GM23338 (cell line): ENCODE results near the gene BCAP29. TPM values are rescaled to one million over a fixed set of nuclear protein-coding genes. Genes with fewer than 3 reads are reported as not detected.

Source experiments
- ATAC-seq: fragments of 200-7000 bp; cut with Tn5 transposase; 3 replicates; pipeline ENCODE4 v1.9.1; 2020
- DNase-seq: peaks from one replicate; pipeline ENCODE4 v3.0.0-alpha.2; 2015; ENCODE audit warnings: low spot score
- H2AFZ ChIP-seq: fragments of 200-600 bp; sonication (generic); 2 replicates; pipeline ENCODE4 v1.8.0; 2016; ENCODE audit warnings: antibody characterized with exemption, mild to moderate bottlenecking, moderate library complexity
- H3F3A ChIP-seq: fragments of 200-600 bp; sonication (generic); replicated peaks from 2 replicates; pipeline ENCODE4 v1.8.0; 2017; ENCODE audit warnings: antibody characterized with exemption, mixed run types, low read depth
- H3K27ac ChIP-seq: fragments of 200-600 bp; sonication (generic); 2 replicates; pipeline ENCODE4 v1.6.1; 2016; ENCODE audit warnings: low read depth
- H3K27me3 ChIP-seq: fragments of 200-600 bp; sonication (generic); 2 replicates; pipeline ENCODE4 v1.8.0; 2016; ENCODE audit warnings: mild to moderate bottlenecking, mixed run types, moderate library complexity; ENCODE audit not compliant: insufficient read depth
- H3K36me3 ChIP-seq: fragments of 200-600 bp; sonication (generic); 2 replicates; pipeline ENCODE4 v1.8.0; 2016; ENCODE audit warnings: mild to moderate bottlenecking; ENCODE audit not compliant: insufficient read depth
- H3K4me1 ChIP-seq: fragments of 200-600 bp; sonication (generic); 2 replicates; pipeline ENCODE4 v1.8.0; 2016; ENCODE audit warnings: mild to moderate bottlenecking, moderate library complexity; ENCODE audit not compliant: insufficient read depth
- H3K4me2 ChIP-seq: fragments of 200-600 bp; sonication (generic); 2 replicates; pipeline ENCODE4 v1.7.1; 2017; ENCODE audit warnings: mixed run types
- H3K4me3 ChIP-seq: fragments of 200-600 bp; sonication (generic); 2 replicates; pipeline ENCODE4 v1.6.1; 2016; ENCODE audit warnings: mixed run types
- H3K79me2 ChIP-seq: fragments of 200-600 bp; sonication (generic); replicated peaks from 2 replicates; pipeline ENCODE4 v1.8.0; 2017; ENCODE audit warnings: mild to moderate bottlenecking; ENCODE audit not compliant: insufficient read depth
- H3K9me2 ChIP-seq: fragments of 200-600 bp; sonication (generic); 2 replicates; pipeline ENCODE4 v1.8.0; 2017; ENCODE audit not compliant: insufficient read depth
- H4K20me1 ChIP-seq: fragments of 200-600 bp; sonication (generic); replicated peaks from 2 replicates; pipeline ENCODE4 v1.8.0; 2017; ENCODE audit warnings: mild to moderate bottlenecking; ENCODE audit not compliant: insufficient read depth
- H3K27ac Mint-ChIP-seq: 2 replicates; pipeline ENCODE4 v1.8.0; 2020; ENCODE audit warnings: inconsistent platforms, mild to moderate bottlenecking, moderate library complexity, mixed read lengths
- H3K27me3 Mint-ChIP-seq: 3 replicates; pipeline ENCODE4 v1.8.0; 2022; ENCODE audit warnings: low read depth, mild to moderate bottlenecking, moderate library complexity, mixed read lengths, inconsistent platforms; ENCODE audit not compliant: insufficient read depth, poor library complexity
- H3K36me3 Mint-ChIP-seq: 3 replicates; pipeline ENCODE4 v1.8.0; 2021; ENCODE audit warnings: low read depth, mild to moderate bottlenecking, inconsistent platforms, moderate library complexity, mixed read lengths
- H3K4me1 Mint-ChIP-seq: 3 replicates; pipeline ENCODE4 v1.8.0; 2020; ENCODE audit warnings: mild to moderate bottlenecking, inconsistent platforms, mixed read lengths
- H3K4me3 Mint-ChIP-seq: 3 replicates; pipeline ENCODE4 v1.8.0; 2021; ENCODE audit warnings: moderate library complexity, mild to moderate bottlenecking, inconsistent platforms, mixed read lengths
- H3K9me3 Mint-ChIP-seq: 3 replicates; pipeline ENCODE4 v1.8.0; 2020; ENCODE audit warnings: moderate library complexity, mild to moderate bottlenecking, inconsistent platforms, mixed read lengths
- CREB1 ChIP-seq: fragments of 250-450 bp; sonication (Bioruptor Pico); IDR thresholded peaks from 2 replicates; pipeline ENCODE4 v1.5.0; 2020; ENCODE audit warnings: low read depth, mild to moderate bottlenecking, moderate library complexity
- EZH2 ChIP-seq: fragments of 200-600 bp; sonication (generic); IDR thresholded peaks from one replicate; pipeline ENCODE4 v1.8.0; 2017; ENCODE audit warnings: antibody characterized with exemption, mild to moderate bottlenecking, low read depth; ENCODE audit not compliant: unreplicated experiment
- EZH2phosphoT487 ChIP-seq: fragments of 200-600 bp; sonication (generic); IDR thresholded peaks from one replicate; pipeline ENCODE4 v1.8.1; 2018; ENCODE audit warnings: antibody characterized with exemption; ENCODE audit not compliant: unreplicated experiment
- JUNB ChIP-seq: IDR thresholded peaks from one replicate; pipeline ENCODE4 v1.6.1; 2016; ENCODE audit warnings: antibody characterized with exemption; ENCODE audit not compliant: unreplicated experiment
- NANOG ChIP-seq: IDR thresholded peaks from 2 replicates; pipeline ENCODE4 v1.6.1; 2016; ENCODE audit warnings: antibody characterized with exemption, borderline replicate concordance
- POLR2AphosphoS5 ChIP-seq: IDR thresholded peaks from 2 replicates; pipeline ENCODE4 v1.6.1; 2016; ENCODE audit warnings: antibody characterized with exemption, low read depth
- STAT1 ChIP-seq: IDR thresholded peaks from one replicate; pipeline ENCODE4 v1.6.1; 2016; ENCODE audit warnings: antibody characterized with exemption; ENCODE audit not compliant: unreplicated experiment
- ZNF114 ChIP-seq: fragments of 250-450 bp; sonication (Bioruptor Pico); IDR thresholded peaks from 2 replicates; pipeline ENCODE4 v1.5.0; 2020; ENCODE audit warnings: mild to moderate bottlenecking, moderate library complexity
- ZNF331 ChIP-seq: fragments of 250-450 bp; sonication (Bioruptor Pico); IDR thresholded peaks from 2 replicates; pipeline ENCODE4 v1.5.0; 2020; ENCODE audit warnings: low read depth, mild to moderate bottlenecking, moderate library complexity
- polyA plus RNA-seq: library from polyadenylated mRNA; unstranded; fragments of >200 nt; fragmentation: Nextera tagmentation; extraction: Ambion mirVana; gene quantifications from 2 replicates; pipeline ENCODE4 v1.2.1, GENCODE V29; 2016
- total RNA-seq: library from RNA; depleted of rRNA; stranded (reverse); fragments of >200 nt; shearing (Covaris generic); gene quantifications from 2 replicates; pipeline ENCODE4 v1.2.3, GENCODE V29; 2014
- TF ChIP-seq, protein P1 (sequence below): fragments of 250-450 bp; sonication (Bioruptor Pico); IDR thresholded peaks from 2 replicates; pipeline ENCODE4 v1.5.0; 2020; ENCODE audit warnings: mild to moderate bottlenecking, moderate library complexity
- TF ChIP-seq, protein P2 (sequence below), 2 experiments: fragments of 200-600 bp in 1 of 2; sonication (generic) in 1 of 2; conservative IDR thresholded peaks; 2 replicates each; pipeline versions ENCODE4 v1.5.1 to v1.6.1; 2016 to 2017; ENCODE audit warnings: antibody characterized with exemption in 2 of 2, low read depth in 2 of 2, mild to moderate bottlenecking in 2 of 2, moderate library complexity in 1 of 2
- TF ChIP-seq, protein P3 (sequence below): IDR thresholded peaks from one replicate; pipeline ENCODE4 v1.6.1; 2018; ENCODE audit warnings: antibody characterized with exemption; ENCODE audit not compliant: unreplicated experiment
- TF ChIP-seq, protein P4 (sequence below): IDR thresholded peaks from 2 replicates; pipeline ENCODE4 v1.6.1; 2016; ENCODE audit warnings: antibody characterized with exemption

BCAP29 gene
- total and polyA plus RNA-seq, 2 experiments from 2014 or later: 18.4 to 24.0 TPM

DNA sequence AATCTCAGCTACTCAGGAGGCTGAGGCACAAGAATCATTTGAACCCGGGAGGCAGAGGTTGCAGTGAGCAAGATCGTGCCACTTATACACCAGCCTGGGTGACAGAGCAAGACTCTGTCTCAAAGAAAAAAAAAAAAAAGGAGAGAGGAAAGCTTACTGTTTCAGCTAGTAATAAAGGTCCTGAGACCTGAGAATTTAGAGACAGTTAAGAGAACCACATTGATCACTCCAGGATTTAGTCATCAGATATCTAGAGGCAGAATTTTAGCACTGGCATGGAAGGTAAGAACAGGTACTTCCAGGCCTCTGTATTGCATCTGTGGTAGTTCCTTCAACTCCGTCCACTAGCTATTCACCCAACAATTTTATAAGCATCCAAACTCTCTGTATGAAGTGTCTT lies 24.2 kb upstream of the BCAP29 start:
- Histone ChIP-seq H3F3A (no peaks in the 10 kb centered on the region), H3K79me2 (peaks cover 47% of the 10 kb centered on the region), H4K20me1 (peaks cover 12% of the 10 kb centered on the region; the same call in 1 of the 2 replicates), H3K4me3 (no peak overlapping the region), H3K27ac (no peak overlapping the region), H3K4me2 (no peak overlapping the region), H3K9me2 (no peaks in the 10 kb centered on the region), H3K4me1 (no peaks in the 10 kb centered on the region), H3K36me3 (peaks cover 14% of the 10 kb centered on the region), H2AFZ (no peak overlapping the region), H3K27me3 (no peaks in the 10 kb centered on the region)
- Mint-ChIP-seq H3K9me3 (no peaks in the 10 kb centered on the region), H3K27me3 (no peaks in the 10 kb centered on the region), H3K4me1 (no peaks in the 10 kb centered on the region), H3K27ac (no peak overlapping the region), H3K4me3 (no peak overlapping the region), H3K36me3 (peaks cover 15% of the 10 kb centered on the region; the same call in 2 of the 3 replicates)
- no peak for TF ChIP-seq EZH2
- TF ChIP-seq, protein P1, sequence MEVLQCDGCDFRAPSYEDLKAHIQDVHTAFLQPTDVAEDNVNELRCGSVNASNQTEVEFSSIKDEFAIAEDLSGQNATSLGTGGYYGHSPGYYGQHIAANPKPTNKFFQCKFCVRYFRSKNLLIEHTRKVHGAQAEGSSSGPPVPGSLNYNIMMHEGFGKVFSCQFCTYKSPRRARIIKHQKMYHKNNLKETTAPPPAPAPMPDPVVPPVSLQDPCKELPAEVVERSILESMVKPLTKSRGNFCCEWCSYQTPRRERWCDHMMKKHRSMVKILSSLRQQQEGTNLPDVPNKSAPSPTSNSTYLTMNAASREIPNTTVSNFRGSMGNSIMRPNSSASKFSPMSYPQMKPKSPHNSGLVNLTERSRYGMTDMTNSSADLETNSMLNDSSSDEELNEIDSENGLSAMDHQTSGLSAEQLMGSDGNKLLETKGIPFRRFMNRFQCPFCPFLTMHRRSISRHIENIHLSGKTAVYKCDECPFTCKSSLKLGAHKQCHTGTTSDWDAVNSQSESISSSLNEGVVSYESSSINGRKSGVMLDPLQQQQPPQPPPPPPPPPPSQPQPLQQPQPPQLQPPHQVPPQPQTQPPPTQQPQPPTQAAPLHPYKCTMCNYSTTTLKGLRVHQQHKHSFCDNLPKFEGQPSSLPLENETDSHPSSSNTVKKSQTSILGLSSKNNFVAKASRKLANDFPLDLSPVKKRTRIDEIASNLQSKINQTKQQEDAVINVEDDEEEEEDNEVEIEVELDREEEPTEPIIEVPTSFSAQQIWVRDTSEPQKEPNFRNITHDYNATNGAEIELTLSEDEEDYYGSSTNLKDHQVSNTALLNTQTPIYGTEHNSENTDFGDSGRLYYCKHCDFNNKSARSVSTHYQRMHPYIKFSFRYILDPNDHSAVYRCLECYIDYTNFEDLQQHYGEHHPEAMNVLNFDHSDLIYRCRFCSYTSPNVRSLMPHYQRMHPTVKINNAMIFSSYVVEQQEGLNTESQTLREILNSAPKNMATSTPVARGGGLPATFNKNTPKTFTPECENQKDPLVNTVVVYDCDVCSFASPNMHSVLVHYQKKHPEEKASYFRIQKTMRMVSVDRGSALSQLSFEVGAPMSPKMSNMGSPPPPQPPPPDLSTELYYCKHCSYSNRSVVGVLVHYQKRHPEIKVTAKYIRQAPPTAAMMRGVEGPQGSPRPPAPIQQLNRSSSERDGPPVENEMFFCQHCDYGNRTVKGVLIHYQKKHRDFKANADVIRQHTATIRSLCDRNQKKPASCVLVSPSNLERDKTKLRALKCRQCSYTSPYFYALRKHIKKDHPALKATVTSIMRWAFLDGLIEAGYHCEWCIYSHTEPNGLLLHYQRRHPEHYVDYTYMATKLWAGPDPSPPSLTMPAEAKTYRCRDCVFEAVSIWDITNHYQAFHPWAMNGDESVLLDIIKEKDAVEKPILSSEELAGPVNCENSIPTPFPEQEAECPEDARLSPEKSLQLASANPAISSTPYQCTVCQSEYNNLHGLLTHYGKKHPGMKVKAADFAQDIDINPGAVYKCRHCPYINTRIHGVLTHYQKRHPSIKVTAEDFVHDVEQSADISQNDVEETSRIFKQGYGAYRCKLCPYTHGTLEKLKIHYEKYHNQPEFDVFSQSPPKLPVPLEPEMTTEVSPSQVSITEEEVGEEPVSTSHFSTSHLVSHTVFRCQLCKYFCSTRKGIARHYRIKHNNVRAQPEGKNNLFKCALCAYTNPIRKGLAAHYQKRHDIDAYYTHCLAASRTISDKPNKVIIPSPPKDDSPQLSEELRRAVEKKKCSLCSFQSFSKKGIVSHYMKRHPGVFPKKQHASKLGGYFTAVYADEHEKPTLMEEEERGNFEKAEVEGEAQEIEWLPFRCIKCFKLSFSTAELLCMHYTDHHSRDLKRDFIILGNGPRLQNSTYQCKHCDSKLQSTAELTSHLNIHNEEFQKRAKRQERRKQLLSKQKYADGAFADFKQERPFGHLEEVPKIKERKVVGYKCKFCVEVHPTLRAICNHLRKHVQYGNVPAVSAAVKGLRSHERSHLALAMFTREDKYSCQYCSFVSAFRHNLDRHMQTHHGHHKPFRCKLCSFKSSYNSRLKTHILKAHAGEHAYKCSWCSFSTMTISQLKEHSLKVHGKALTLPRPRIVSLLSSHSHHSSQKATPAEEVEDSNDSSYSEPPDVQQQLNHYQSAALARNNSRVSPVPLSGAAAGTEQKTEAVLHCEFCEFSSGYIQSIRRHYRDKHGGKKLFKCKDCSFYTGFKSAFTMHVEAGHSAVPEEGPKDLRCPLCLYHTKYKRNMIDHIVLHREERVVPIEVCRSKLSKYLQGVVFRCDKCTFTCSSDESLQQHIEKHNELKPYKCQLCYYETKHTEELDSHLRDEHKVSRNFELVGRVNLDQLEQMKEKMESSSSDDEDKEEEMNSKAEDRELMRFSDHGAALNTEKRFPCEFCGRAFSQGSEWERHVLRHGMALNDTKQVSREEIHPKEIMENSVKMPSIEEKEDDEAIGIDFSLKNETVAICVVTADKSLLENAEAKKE (CRISPR knock-in tag): no peak
- TF ChIP-seq ZNF114: no peak
- no peak for TF ChIP-seq EZH2phosphoT487
- TF ChIP-seq, protein P2, sequence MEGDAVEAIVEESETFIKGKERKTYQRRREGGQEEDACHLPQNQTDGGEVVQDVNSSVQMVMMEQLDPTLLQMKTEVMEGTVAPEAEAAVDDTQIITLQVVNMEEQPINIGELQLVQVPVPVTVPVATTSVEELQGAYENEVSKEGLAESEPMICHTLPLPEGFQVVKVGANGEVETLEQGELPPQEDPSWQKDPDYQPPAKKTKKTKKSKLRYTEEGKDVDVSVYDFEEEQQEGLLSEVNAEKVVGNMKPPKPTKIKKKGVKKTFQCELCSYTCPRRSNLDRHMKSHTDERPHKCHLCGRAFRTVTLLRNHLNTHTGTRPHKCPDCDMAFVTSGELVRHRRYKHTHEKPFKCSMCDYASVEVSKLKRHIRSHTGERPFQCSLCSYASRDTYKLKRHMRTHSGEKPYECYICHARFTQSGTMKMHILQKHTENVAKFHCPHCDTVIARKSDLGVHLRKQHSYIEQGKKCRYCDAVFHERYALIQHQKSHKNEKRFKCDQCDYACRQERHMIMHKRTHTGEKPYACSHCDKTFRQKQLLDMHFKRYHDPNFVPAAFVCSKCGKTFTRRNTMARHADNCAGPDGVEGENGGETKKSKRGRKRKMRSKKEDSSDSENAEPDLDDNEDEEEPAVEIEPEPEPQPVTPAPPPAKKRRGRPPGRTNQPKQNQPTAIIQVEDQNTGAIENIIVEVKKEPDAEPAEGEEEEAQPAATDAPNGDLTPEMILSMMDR (conservative IDR thresholded peaks at IDR 0.05; ENCODE audit: low read depth in 2 of 2): no peak
- TF ChIP-seq, protein P3, sequence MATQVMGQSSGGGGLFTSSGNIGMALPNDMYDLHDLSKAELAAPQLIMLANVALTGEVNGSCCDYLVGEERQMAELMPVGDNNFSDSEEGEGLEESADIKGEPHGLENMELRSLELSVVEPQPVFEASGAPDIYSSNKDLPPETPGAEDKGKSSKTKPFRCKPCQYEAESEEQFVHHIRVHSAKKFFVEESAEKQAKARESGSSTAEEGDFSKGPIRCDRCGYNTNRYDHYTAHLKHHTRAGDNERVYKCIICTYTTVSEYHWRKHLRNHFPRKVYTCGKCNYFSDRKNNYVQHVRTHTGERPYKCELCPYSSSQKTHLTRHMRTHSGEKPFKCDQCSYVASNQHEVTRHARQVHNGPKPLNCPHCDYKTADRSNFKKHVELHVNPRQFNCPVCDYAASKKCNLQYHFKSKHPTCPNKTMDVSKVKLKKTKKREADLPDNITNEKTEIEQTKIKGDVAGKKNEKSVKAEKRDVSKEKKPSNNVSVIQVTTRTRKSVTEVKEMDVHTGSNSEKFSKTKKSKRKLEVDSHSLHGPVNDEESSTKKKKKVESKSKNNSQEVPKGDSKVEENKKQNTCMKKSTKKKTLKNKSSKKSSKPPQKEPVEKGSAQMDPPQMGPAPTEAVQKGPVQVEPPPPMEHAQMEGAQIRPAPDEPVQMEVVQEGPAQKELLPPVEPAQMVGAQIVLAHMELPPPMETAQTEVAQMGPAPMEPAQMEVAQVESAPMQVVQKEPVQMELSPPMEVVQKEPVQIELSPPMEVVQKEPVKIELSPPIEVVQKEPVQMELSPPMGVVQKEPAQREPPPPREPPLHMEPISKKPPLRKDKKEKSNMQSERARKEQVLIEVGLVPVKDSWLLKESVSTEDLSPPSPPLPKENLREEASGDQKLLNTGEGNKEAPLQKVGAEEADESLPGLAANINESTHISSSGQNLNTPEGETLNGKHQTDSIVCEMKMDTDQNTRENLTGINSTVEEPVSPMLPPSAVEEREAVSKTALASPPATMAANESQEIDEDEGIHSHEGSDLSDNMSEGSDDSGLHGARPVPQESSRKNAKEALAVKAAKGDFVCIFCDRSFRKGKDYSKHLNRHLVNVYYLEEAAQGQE: no peak
- TF ChIP-seq JUNB: no peak
- no peak for TF ChIP-seq ZNF331 (CRISPR knock-in tag)
- TF ChIP-seq STAT1: no peak
- no peak for TF ChIP-seq NANOG
- no peak for TF ChIP-seq POLR2AphosphoS5
- TF ChIP-seq, protein P4, sequence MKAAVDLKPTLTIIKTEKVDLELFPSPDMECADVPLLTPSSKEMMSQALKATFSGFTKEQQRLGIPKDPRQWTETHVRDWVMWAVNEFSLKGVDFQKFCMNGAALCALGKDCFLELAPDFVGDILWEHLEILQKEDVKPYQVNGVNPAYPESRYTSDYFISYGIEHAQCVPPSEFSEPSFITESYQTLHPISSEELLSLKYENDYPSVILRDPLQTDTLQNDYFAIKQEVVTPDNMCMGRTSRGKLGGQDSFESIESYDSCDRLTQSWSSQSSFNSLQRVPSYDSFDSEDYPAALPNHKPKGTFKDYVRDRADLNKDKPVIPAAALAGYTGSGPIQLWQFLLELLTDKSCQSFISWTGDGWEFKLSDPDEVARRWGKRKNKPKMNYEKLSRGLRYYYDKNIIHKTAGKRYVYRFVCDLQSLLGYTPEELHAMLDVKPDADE: no peak
- TF ChIP-seq CREB1: no peak
- DNase-seq (no peak), ATAC-seq (no peak)
